Astrocyte (in vitro differentiated cells and primary cell): ENCODE measurements around the gene ZMIZ1.

Experiments
- EZH2 ChIP-seq: IDR thresholded peaks from 2 replicates; pipeline ENCODE4 v1.6.1; 2012; ENCODE audit warnings: mild to moderate bottlenecking, low read length, inconsistent platforms; ENCODE audit not compliant: insufficient read depth
- TF ChIP-seq, protein P1 (sequence below): IDR thresholded peaks from 2 replicates; pipeline ENCODE4 v1.5.1; 2011; ENCODE audit warnings: low read depth, mild to moderate bottlenecking, inconsistent platforms, low read length, moderate library complexity; ENCODE audit not compliant: insufficient read depth

DNA sequence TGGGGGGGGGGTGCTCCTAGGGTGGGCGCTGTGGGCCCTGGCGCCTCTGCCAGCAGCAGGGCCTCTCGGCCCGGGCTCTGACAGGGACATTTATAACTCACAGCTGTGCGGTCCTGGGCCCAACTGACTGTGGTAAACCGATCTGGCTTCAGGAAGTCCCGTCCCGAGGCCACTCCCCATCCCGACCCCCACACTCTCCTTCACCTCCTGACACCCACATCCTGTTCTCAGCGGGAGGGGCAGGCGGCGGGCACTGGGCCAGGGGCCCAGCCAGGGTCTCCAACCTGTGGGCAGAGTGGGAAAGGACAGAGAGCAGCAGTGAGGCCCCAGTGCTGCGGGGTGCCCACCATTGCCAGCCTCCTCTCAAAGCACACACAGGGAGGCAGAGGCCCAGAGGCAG, 69.1 kb downstream of the ZMIZ1 start:
- TF ChIP-seq, protein P1, sequence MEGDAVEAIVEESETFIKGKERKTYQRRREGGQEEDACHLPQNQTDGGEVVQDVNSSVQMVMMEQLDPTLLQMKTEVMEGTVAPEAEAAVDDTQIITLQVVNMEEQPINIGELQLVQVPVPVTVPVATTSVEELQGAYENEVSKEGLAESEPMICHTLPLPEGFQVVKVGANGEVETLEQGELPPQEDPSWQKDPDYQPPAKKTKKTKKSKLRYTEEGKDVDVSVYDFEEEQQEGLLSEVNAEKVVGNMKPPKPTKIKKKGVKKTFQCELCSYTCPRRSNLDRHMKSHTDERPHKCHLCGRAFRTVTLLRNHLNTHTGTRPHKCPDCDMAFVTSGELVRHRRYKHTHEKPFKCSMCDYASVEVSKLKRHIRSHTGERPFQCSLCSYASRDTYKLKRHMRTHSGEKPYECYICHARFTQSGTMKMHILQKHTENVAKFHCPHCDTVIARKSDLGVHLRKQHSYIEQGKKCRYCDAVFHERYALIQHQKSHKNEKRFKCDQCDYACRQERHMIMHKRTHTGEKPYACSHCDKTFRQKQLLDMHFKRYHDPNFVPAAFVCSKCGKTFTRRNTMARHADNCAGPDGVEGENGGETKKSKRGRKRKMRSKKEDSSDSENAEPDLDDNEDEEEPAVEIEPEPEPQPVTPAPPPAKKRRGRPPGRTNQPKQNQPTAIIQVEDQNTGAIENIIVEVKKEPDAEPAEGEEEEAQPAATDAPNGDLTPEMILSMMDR, result no peak
- no peak for TF ChIP-seq EZH2
